ENCODE data around the gene MTA1.

The MTA1 gene

GRCh38 chr14:105387530-105387922, 32.1 kb upstream of the MTA1 start:
- no peak for DNase-seq

GRCh38 chr14:105388110-105388951, 31.3 kb upstream of the MTA1 start:
- DNase-seq = no peak

- DNase-seq = no peak
These were observed 30.7 kb upstream of the MTA1 start for GRCh38 chr14:105388976-105389375.

GRCh38 chr14:105389534-105389933, 30.1 kb upstream of the MTA1 start:
- DNase-seq = no peak

GRCh38 chr14:105389976-105390848, 29.4 kb upstream of the MTA1 start:
- DNase-seq = no peak

GRCh38 chr14:105390849-105391500, 28.7 kb upstream of the MTA1 start:
- no peak for DNase-seq

- DNase-seq = no peak
These were observed 28.1 kb upstream of the MTA1 start for GRCh38 chr14:105391541-105391940.

GRCh38 chr14:105392131-105393090, 27.2 kb upstream of the MTA1 start:
- DNase-seq = peak; percentile 36

- DNase-seq = no peak
These were observed 26.5 kb upstream of the MTA1 start for GRCh38 chr14:105393151-105393550.

GRCh38 chr14:105394714-105395537, 24.7 kb upstream of the MTA1 start:
- DNase-seq = peak; percentile 39

- DNase-seq = no peak
These were observed 24.1 kb upstream of the MTA1 start for GRCh38 chr14:105395538-105395854.

- no peak for DNase-seq
These were observed 22.2 kb upstream of the MTA1 start for GRCh38 chr14:105397350-105397931.

GRCh38 chr14:105398044-105398725, 21.4 kb upstream of the MTA1 start, which contains the start of gene TEX22:
Gene TEX22, plus strand, starts transcription at chr14:105398538. Its CDS starts 803 bp downstream, at chr14:105399341.
- DNase-seq = peak; percentile 96

GRCh38 chr14:105398726-105399465, 20.7 kb upstream of the MTA1 start:
- no peak for DNase-seq

- no peak for DNase-seq
These were observed 20.2 kb upstream of the MTA1 start for GRCh38 chr14:105399466-105399775.

GRCh38 chr14:105400016-105400415, 19.6 kb upstream of the MTA1 start:
- no peak for DNase-seq

- DNase-seq = no peak
These were observed 17.9 kb upstream of the MTA1 start for GRCh38 chr14:105401699-105402098.

GRCh38 chr14:105408592-105408991, 11.0 kb upstream of the MTA1 start:
- no peak for DNase-seq

- DNase-seq = no peak
These were observed 10.3 kb upstream of the MTA1 start for GRCh38 chr14:105409364-105409763.

GRCh38 chr14:105410642-105411016, 9.0 kb upstream of the MTA1 start:
- DNase-seq = no peak

Data from eye (tissue), 1 donor.